HG02642 (cell line): ENCODE results near the gene AMHR2.
"Not testable (repeated sequence)": the region's sequence is repeated elsewhere in the genome, so short reads cannot be mapped to it uniquely, and the experiment has no call there.

Source experiments
- ATAC-seq: cut with Tn5 transposase; IDR thresholded peaks from one replicate; pipeline ENCODE4 v1.9.1; 2021; ENCODE audit warnings: mild to moderate bottlenecking; ENCODE audit not compliant: unreplicated experiment, poor library complexity

Gene AMHR2

GRCh38 chr12:53413485-53414204, 10.0 kb upstream of the AMHR2 start:
- no peak for ATAC-seq

GRCh38 chr12:53414756-53415417, 8.8 kb upstream of the AMHR2 start:
- no peak for ATAC-seq

- ATAC-seq = not testable (repeated sequence)
Observed at GRCh38 chr12:53415752-53416389, 7.8 kb upstream of the AMHR2 start.

- ATAC-seq = not testable (repeated sequence)
Observed at GRCh38 chr12:53417291-53417816, 6.3 kb upstream of the AMHR2 start.

GRCh38 chr12:53418221-53418620, 5.4 kb upstream of the AMHR2 start:
- ATAC-seq = no peak

- no peak for ATAC-seq
Observed at GRCh38 chr12:53419756-53420155, 3.9 kb upstream of the AMHR2 start.

GRCh38 chr12:53422247-53422646, 1.4 kb upstream of the AMHR2 start:
- not testable (repeated sequence) for ATAC-seq

GRCh38 chr12:53424626-53425514, 1.2 kb downstream of the AMHR2 start:
- no peak for ATAC-seq

- ATAC-seq = no peak
Observed at GRCh38 chr12:53425515-53426150, 2.0 kb downstream of the AMHR2 start.

- ATAC-seq = no peak
Observed at GRCh38 chr12:53427905-53428594, 4.4 kb downstream of the AMHR2 start.

- ATAC-seq = no peak
Observed at GRCh38 chr12:53428741-53429140, 5.1 kb downstream of the AMHR2 start.

GRCh38 chr12:53430116-53430515, 6.5 kb downstream of the AMHR2 start:
- no peak for ATAC-seq

- ATAC-seq = no peak
Observed at GRCh38 chr12:53431187-53431586, 7.5 kb downstream of the AMHR2 start.

GRCh38 chr12:53435326-53435725, 11.7 kb downstream of the AMHR2 start:
- not testable (repeated sequence) for ATAC-seq

- ATAC-seq = not testable (repeated sequence)
Observed at GRCh38 chr12:53439582-53439981, 15.9 kb downstream of the AMHR2 start.

GRCh38 chr12:53441040-53441833, 17.6 kb downstream of the AMHR2 start, which contains the start of gene PRR13:
TSS of gene PRR13 (plus strand) at chr12:53441734. CDS start at chr12:53442715, 981 bp downstream.
- peak; percentile 98 for ATAC-seq

GRCh38 chr12:53443955-53444354, 20.3 kb downstream of the AMHR2 start:
- ATAC-seq = no peak
